GM12874 (cell line): Measurements from ENCODE around the gene THPO.

Experiments
- CTCF ChIP-seq: IDR thresholded peaks from 2 replicates; pipeline ENCODE4 v1.5.1; 2011; ENCODE audit warnings: low read depth, mild to moderate bottlenecking, control low read depth, low read length, moderate library complexity; ENCODE audit not compliant: insufficient read depth

THPO gene

GRCh38 chr3:184360929-184361531, 17.0 kb downstream of the THPO start:
- TF ChIP-seq CTCF = no peak

- TF ChIP-seq CTCF = no peak
Observed at GRCh38 chr3:184360070-184360928, 17.7 kb downstream of the THPO start.

GRCh38 chr3:184359610-184360009, 18.4 kb downstream of the THPO start:
- no peak for TF ChIP-seq CTCF

GRCh38 chr3:184358921-184359350, 19.1 kb downstream of the THPO start:
- TF ChIP-seq CTCF = no peak

- TF ChIP-seq CTCF = no peak
Observed at GRCh38 chr3:184358124-184358767, 19.8 kb downstream of the THPO start.

- TF ChIP-seq CTCF = no peak
Observed at GRCh38 chr3:184357248-184358123, 20.5 kb downstream of the THPO start.
